LNCaP clone FGC (cell line): ENCODE data around the gene RNF144A.
"Not testable (repeated sequence)": the region's sequence is repeated elsewhere in the genome, so short reads cannot be mapped to it uniquely, and the experiment has no call there.

Source experiments
- DNase-seq: peaks from one replicate; pipeline ENCODE4 v3.0.0-alpha.2; 2011; ENCODE audit warnings: low read depth
- H3K4me3 ChIP-seq: 2 replicates; pipeline ENCODE4 v1.5.1; 2011; ENCODE audit warnings: mild to moderate bottlenecking, low read depth, low read length, control low read depth
- CTCF ChIP-seq: IDR thresholded peaks from 2 replicates; pipeline ENCODE4 v1.5.1; 2012; ENCODE audit warnings: mild to moderate bottlenecking; ENCODE audit not compliant: control insufficient read depth, insufficient read depth; ENCODE audit errors: extremely low read depth

RNF144A gene

GRCh38 chr2:6887751-6888192, 29.4 kb upstream of the RNF144A start:
- H3K4me3 ChIP-seq, result no peak overlapping the region
- no peak for DNase-seq
- no peak for TF ChIP-seq CTCF

- DNase-seq, result no peak
- no peak for TF ChIP-seq CTCF
- no peak overlapping the region for H3K4me3 ChIP-seq
These were observed 28.5 kb upstream of the RNF144A start for GRCh38 chr2:6888724-6889123.

- no peak for DNase-seq
- H3K4me3 ChIP-seq, result no peak overlapping the region
- no peak for TF ChIP-seq CTCF
These were observed 23.2 kb upstream of the RNF144A start for GRCh38 chr2:6893876-6894482.

- no peak for DNase-seq
- peak; percentile 62 for TF ChIP-seq CTCF
- no peak overlapping the region for H3K4me3 ChIP-seq
These were observed 20.1 kb upstream of the RNF144A start for GRCh38 chr2:6896930-6897759.

- not testable (repeated sequence) for H3K4me3 ChIP-seq, DNase-seq
These were observed 14.6 kb upstream of the RNF144A start for GRCh38 chr2:6902581-6902980.

- H3K4me3 ChIP-seq, result no peak overlapping the region
- no peak for TF ChIP-seq CTCF
- no peak for DNase-seq
These were observed 11.5 kb upstream of the RNF144A start for GRCh38 chr2:6905668-6906067.

GRCh38 chr2:6906165-6906741, 11.0 kb upstream of the RNF144A start:
- H3K4me3 ChIP-seq, result no peak overlapping the region
- TF ChIP-seq CTCF, result no peak
- no peak for DNase-seq
